Smooth muscle cell (in vitro differentiated cells): ENCODE results near the gene DNMT3A. TPM values are rescaled to one million over a fixed set of nuclear protein-coding genes. Genes with fewer than 3 reads are reported as not detected.

Source experiments
- DNase-seq: peaks from one replicate; lab custom pipeline; 2025; ENCODE audit not compliant: unreplicated experiment; lab: John Stamatoyannopoulos, UW
- H2AFZ ChIP-seq: fragments of 200-600 bp; sonication (generic); 2 replicates; pipeline ENCODE4 v1.6.0; 2016; ENCODE audit warnings: antibody characterized with exemption, low read depth, mild to moderate bottlenecking
- H3F3A ChIP-seq: fragments of 200-600 bp; sonication (generic); 2 replicates; pipeline ENCODE4 v1.6.0; 2017; ENCODE audit warnings: antibody characterized with exemption, low read depth
- H3K27ac ChIP-seq: fragments of 200-600 bp; sonication (generic); 2 replicates; pipeline ENCODE4 v1.5.1; 2016; ENCODE audit warnings: low read depth, mild to moderate bottlenecking
- H3K27me3 ChIP-seq: fragments of 200-600 bp; sonication (generic); 2 replicates; pipeline ENCODE4 v1.6.1; 2016; ENCODE audit warnings: low read depth, mild to moderate bottlenecking
- H3K36me3 ChIP-seq: fragments of 200-600 bp; sonication (generic); 2 replicates; pipeline ENCODE4 v1.5.1; 2016; ENCODE audit warnings: low read depth
- H3K4me1 ChIP-seq: fragments of 200-600 bp; sonication (generic); 2 replicates; pipeline ENCODE4 v1.5.1; 2016; ENCODE audit warnings: low read depth
- H3K4me2 ChIP-seq: fragments of 200-600 bp; sonication (generic); 2 replicates; pipeline ENCODE4 v1.6.0; 2016; ENCODE audit warnings: mild to moderate bottlenecking
- H3K4me3 ChIP-seq: fragments of 200-600 bp; sonication (generic); 2 replicates; pipeline ENCODE4 v1.5.1; 2016; ENCODE audit warnings: mild to moderate bottlenecking
- H3K79me2 ChIP-seq: fragments of 200-600 bp; sonication (generic); 2 replicates; pipeline ENCODE4 v1.6.0; 2016; ENCODE audit warnings: low read depth, mild to moderate bottlenecking
- H3K9ac ChIP-seq: fragments of 200-600 bp; sonication (generic); 2 replicates; pipeline ENCODE4 v1.6.0; 2016; ENCODE audit warnings: low read depth
- H3K9me3 ChIP-seq: fragments of 200-600 bp; sonication (generic); replicated peaks from 2 replicates; pipeline ENCODE4 v1.5.1; 2016; ENCODE audit warnings: low read depth
- H4K20me1 ChIP-seq: fragments of 200-600 bp; sonication (generic); 2 replicates; pipeline ENCODE4 v1.6.0; 2016; ENCODE audit warnings: low read depth
- WGBS: methylation state at CpG from one replicate; pipeline ENCODE4 v1.1.7; 2016; ENCODE audit warnings: low lambda C conversion rate; 5-methylcytosine and 5-hydroxymethylcytosine counted together
- polyA plus RNA-seq: library from polyadenylated mRNA; unstranded; fragments of >200 nt; fragmentation: Nextera tagmentation; extraction: Ambion mirVana; gene quantifications from 2 replicates; pipeline ENCODE4 v1.2.1, GENCODE V29; 2016
- total RNA-seq: library from RNA; depleted of rRNA; stranded (reverse); fragments of >200 nt; gene quantifications from 2 replicates; pipeline ENCODE4 v1.2.3, GENCODE V29; 2014
- TF ChIP-seq, protein P1 (sequence below): fragments of 200-600 bp; sonication (generic); IDR thresholded peaks from 2 replicates; pipeline ENCODE4 v1.5.1; 2017; ENCODE audit warnings: borderline replicate concordance, mild to moderate bottlenecking, antibody characterized with exemption; ENCODE audit not compliant: insufficient read depth, poor library complexity, severe bottlenecking

DNMT3A gene
- total and polyA plus RNA-seq, 2 experiments from 2014 or later, result 16.4 to 19.9 TPM

- H3K27ac ChIP-seq, result no peak overlapping the region
- H3K27me3 ChIP-seq, result no peaks in the 10 kb centered on the region
- DNase-seq, result no peak
- H3K36me3 ChIP-seq, result peaks cover 6% of the 10 kb centered on the region
- TF ChIP-seq, protein P1, sequence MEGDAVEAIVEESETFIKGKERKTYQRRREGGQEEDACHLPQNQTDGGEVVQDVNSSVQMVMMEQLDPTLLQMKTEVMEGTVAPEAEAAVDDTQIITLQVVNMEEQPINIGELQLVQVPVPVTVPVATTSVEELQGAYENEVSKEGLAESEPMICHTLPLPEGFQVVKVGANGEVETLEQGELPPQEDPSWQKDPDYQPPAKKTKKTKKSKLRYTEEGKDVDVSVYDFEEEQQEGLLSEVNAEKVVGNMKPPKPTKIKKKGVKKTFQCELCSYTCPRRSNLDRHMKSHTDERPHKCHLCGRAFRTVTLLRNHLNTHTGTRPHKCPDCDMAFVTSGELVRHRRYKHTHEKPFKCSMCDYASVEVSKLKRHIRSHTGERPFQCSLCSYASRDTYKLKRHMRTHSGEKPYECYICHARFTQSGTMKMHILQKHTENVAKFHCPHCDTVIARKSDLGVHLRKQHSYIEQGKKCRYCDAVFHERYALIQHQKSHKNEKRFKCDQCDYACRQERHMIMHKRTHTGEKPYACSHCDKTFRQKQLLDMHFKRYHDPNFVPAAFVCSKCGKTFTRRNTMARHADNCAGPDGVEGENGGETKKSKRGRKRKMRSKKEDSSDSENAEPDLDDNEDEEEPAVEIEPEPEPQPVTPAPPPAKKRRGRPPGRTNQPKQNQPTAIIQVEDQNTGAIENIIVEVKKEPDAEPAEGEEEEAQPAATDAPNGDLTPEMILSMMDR, result no peak
- H3K4me1 ChIP-seq, result peaks cover 12% of the 10 kb centered on the region
- H4K20me1 ChIP-seq, result peaks cover 12% of the 10 kb centered on the region
- H3K4me2 ChIP-seq, result no peak overlapping the region
- H2AFZ ChIP-seq, result no peak overlapping the region
- H3K9me3 ChIP-seq, result no peaks in the 10 kb centered on the region
- no peaks in the 10 kb centered on the region for H3F3A ChIP-seq
- H3K9ac ChIP-seq, result no peak overlapping the region
- 98% methylated on average over 26 of the region's 26 CpGs for WGBS
- no peak overlapping the region for H3K4me3 ChIP-seq
- peaks cover 16% of the 10 kb centered on the region for H3K79me2 ChIP-seq
These were observed 95.0 kb downstream of the DNMT3A start for GRCh38 chr2:25246558-25247290.

DNA sequence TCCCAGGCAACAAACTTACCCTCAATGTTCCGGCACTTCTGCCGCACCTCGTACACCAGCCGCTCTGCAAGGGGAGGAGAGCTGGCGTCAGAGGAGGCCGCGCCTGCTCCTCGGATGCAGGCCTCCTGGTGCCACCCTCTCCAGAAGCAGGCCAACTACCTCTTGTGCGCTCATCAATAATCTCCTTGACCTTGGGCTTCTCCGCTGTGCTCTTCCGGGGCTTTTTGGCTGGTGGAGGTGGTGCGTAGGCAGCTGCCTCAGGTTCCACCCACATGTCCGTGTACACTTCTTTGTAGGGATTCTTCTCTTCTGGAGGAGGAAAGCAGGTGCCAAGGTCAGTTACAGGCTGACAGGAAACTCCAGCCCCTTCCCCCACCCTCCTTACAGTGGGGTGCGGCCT lies 95.7 kb downstream of the DNMT3A start:
- peaks cover 12% of the 10 kb centered on the region for H3K4me1 ChIP-seq
- peaks cover 6% of the 10 kb centered on the region for H3K36me3 ChIP-seq

GRCh38 chr2:25245141-25245540 lies 96.6 kb downstream of the DNMT3A start:
- peaks cover 9% of the 10 kb centered on the region for H3K4me1 ChIP-seq

More for the DNA sequence above, 95.7 kb downstream of the DNMT3A start:
- TF ChIP-seq, protein P1, result no peak
- Histone ChIP-seq H4K20me1 (peaks cover 12% of the 10 kb centered on the region), H3K9ac (no peak overlapping the region), H3K9me3 (no peaks in the 10 kb centered on the region), H3K27me3 (no peaks in the 10 kb centered on the region), H3K4me3 (no peak overlapping the region), H3K4me2 (no peak overlapping the region), H3K27ac (no peak overlapping the region), H3F3A (no peaks in the 10 kb centered on the region), H3K79me2 (peaks cover 16% of the 10 kb centered on the region), H2AFZ (no peak overlapping the region)
- no peak for DNase-seq
- WGBS, result 98% methylated on average over 14 of the region's 14 CpGs

More at GRCh38 chr2:25245141-25245540, 96.6 kb downstream of the DNMT3A start:
- no peaks in the 10 kb centered on the region for H3F3A ChIP-seq
- TF ChIP-seq, protein P1, result no peak
- H4K20me1 ChIP-seq, result peaks cover 12% of the 10 kb centered on the region
- no peak overlapping the region for H3K4me3 ChIP-seq
- WGBS, result 97% methylated on average over 14 of the region's 14 CpGs
- H3K27me3 ChIP-seq, result no peaks in the 10 kb centered on the region
- no peak overlapping the region for H3K4me2 ChIP-seq
- DNase-seq, result no peak
- no peak overlapping the region for H3K27ac ChIP-seq
- no peak overlapping the region for H3K9ac ChIP-seq
- H3K9me3 ChIP-seq, result no peaks in the 10 kb centered on the region
- peaks cover 16% of the 10 kb centered on the region for H3K79me2 ChIP-seq
- H3K36me3 ChIP-seq, result peaks cover 6% of the 10 kb centered on the region
- no peak overlapping the region for H2AFZ ChIP-seq
